GM19467 (cell line): ENCODE results near the gene ERP29.
"Not testable (repeated sequence)": the region's sequence is repeated elsewhere in the genome, so short reads cannot be mapped to it uniquely, and the experiment has no call there.

Experiments used
- ATAC-seq: cut with Tn5 transposase; IDR thresholded peaks from one replicate; pipeline ENCODE4 v1.9.1; 2021; ENCODE audit warnings: mild to moderate bottlenecking, moderate library complexity; ENCODE audit not compliant: unreplicated experiment

ERP29 gene

GRCh38 chr12:112032292-112032691 is 19.1 kb downstream of the ERP29 start:
- ATAC-seq, result no peak

- no peak for ATAC-seq
Measured at GRCh38 chr12:112035219-112035785, 22.1 kb downstream of the ERP29 start.

- ATAC-seq, result not testable (repeated sequence)
Measured at GRCh38 chr12:112036614-112037013, 23.4 kb downstream of the ERP29 start.

GRCh38 chr12:112046003-112046402 is 32.8 kb downstream of the ERP29 start:
- ATAC-seq, result no peak

- no peak for ATAC-seq
Measured at GRCh38 chr12:112049351-112049750, 36.1 kb downstream of the ERP29 start.

GRCh38 chr12:112061137-112061536 is 47.9 kb downstream of the ERP29 start:
- ATAC-seq, result no peak

- ATAC-seq, result no peak
Measured at GRCh38 chr12:112063273-112063672, 50.0 kb downstream of the ERP29 start.

GRCh38 chr12:112066566-112066965 is 53.3 kb downstream of the ERP29 start:
- ATAC-seq, result no peak
